ENCODE results near the gene PSMA7.

The PSMA7 gene

DNA sequence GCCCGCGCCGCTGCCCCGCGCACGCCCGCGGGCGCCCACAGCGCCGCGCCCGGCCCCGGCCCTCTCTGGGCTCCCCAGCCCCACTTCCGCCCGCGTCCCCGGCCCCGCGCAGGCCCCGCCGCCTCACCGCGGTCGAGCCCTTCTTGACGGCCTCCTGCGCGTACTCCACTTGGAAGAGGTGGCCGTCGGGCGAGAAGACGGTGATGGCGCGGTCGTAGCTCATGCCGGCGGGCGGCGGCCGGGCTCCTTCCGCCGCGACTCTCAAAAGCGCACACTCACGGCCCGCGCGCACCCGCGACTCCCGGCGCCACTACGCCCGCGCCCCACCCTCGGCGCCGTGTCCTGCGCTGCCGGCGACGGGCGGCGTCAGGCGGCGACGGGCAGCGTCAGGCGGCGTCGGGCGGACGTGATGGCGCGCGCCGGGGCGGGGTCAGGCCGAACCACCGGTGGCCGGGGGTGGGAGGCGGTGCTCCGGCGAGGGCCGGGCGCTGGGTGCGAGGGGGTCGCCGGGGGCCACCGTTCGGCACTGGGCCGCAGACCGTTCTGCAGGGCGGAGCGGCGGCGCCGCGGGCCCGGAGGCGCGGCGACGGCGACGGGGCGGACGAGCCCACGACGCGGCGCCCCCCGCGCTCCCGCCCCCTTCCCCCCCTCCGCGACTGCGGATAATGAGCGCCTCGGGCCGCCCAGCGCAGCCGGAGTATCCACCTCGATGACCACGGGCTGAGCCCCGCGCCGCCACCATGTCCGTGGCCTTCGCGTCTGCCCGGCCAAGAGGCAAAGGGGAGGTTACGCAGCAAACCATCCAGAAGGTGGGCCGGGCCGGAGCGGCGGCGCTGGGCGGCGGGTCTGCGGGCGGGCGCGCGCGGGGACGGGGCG, at the start of gene PSMA7, which contains the start of gene SS18L1:
PSMA7 (minus strand) TSS at position 314 of the 876 bp plus-strand sequence; CDS start at position 223, 91 bp downstream.
SS18L1 (plus strand) TSS at position 689 of the 876 bp plus-strand sequence; CDS start at position 741, 52 bp downstream.
- Histone ChIP-seq H3K4me1 (ENCODE audit: control insufficient read depth, insufficient read depth, low read length) (peaks cover 4% of the 10 kb centered on the region), H3K27me3 (ENCODE audit: control insufficient read depth, insufficient read depth, low read length) (no peaks in the 10 kb centered on the region), H3K9me3 (ENCODE audit: control insufficient read depth, insufficient read depth, low read length) (no peaks in the 10 kb centered on the region), H3K4me3 (ENCODE audit: low read depth, low read length) (peak within 1 kb of the TSS; percentile 63), H3K9ac (ENCODE audit: low read depth, low read length) (peak within 1 kb of the TSS; percentile 65), H3K36me3 (ENCODE audit: control insufficient read depth, insufficient read depth, low read length) (peaks cover 31% of the 10 kb centered on the region)

DNA sequence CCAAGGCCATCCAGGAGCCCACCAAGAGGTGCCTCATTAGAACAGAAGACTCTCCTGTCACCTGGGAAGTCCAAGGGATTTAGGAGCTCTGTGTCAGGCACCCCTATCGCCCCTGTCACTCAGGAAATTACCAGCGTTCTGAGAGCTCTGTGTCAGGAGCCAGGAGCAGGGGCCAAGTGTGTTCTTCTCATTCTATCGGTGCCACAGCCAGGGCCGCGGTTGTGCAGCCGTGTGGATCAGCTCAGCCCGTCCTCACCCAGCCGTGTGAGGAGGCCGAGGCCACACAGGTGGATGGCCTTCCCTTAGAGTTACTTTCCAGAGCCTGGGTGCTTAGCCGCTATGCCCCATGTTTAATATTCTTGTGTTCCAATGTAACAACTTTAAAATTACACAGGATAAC, 49.4 kb upstream of the PSMA7 start:
- Histone ChIP-seq H3K36me3 (ENCODE audit: control insufficient read depth, insufficient read depth, low read length) (peaks cover 3% of the 10 kb centered on the region), H3K9ac (ENCODE audit: low read depth, low read length) (no peak overlapping the region), H3K4me1 (ENCODE audit: control insufficient read depth, insufficient read depth, low read length) (no peaks in the 10 kb centered on the region), H3K27me3 (ENCODE audit: control insufficient read depth, insufficient read depth, low read length) (no peaks in the 10 kb centered on the region), H3K9me3 (ENCODE audit: control insufficient read depth, insufficient read depth, low read length) (no peaks in the 10 kb centered on the region), H3K4me3 (ENCODE audit: low read depth, low read length) (no peak overlapping the region)

DNA sequence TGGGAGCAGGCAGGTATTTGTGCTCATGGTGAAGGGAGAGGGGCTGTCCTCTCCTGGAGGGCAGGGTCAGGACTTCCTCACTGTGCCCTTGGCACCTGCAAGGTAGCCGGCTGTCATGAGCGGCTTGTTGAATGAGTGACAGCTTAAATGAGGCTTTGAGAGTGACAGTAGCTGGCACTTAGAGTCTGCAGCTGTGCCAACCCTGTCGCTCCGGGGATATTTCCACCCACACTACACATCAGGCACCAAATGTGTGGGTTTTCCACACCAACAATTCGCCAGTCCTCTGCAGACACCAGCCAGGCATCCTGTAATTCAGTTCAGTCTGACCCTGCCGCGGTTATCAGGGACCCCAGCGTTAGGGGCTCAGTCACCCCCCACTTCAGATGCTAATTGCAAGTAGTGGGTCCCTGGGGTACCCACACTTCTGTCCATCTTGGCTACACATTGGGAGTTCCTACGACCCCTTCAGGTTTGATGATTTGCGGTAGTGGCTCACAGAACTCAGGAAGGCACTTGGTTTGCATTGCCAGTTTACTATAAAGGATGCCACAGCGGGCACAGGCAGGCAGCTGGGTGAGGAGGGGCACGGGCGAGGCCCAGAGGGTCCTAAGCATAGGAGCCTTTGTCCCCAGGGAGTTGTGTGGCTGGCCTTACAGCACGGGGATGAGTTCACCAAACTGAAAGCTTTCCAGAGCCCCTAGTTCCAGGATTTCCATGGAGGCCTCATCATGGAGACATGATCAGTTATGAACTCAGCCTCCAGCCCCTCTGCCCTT, 48.8 kb upstream of the PSMA7 start:
- Histone ChIP-seq H3K36me3 (ENCODE audit: control insufficient read depth, insufficient read depth, low read length) (peaks cover 3% of the 10 kb centered on the region), H3K27me3 (ENCODE audit: control insufficient read depth, insufficient read depth, low read length) (no peaks in the 10 kb centered on the region), H3K4me3 (ENCODE audit: low read depth, low read length) (no peak overlapping the region), H3K4me1 (ENCODE audit: control insufficient read depth, insufficient read depth, low read length) (no peaks in the 10 kb centered on the region), H3K9ac (ENCODE audit: low read depth, low read length) (no peak overlapping the region), H3K9me3 (ENCODE audit: control insufficient read depth, insufficient read depth, low read length) (no peaks in the 10 kb centered on the region)

DNA sequence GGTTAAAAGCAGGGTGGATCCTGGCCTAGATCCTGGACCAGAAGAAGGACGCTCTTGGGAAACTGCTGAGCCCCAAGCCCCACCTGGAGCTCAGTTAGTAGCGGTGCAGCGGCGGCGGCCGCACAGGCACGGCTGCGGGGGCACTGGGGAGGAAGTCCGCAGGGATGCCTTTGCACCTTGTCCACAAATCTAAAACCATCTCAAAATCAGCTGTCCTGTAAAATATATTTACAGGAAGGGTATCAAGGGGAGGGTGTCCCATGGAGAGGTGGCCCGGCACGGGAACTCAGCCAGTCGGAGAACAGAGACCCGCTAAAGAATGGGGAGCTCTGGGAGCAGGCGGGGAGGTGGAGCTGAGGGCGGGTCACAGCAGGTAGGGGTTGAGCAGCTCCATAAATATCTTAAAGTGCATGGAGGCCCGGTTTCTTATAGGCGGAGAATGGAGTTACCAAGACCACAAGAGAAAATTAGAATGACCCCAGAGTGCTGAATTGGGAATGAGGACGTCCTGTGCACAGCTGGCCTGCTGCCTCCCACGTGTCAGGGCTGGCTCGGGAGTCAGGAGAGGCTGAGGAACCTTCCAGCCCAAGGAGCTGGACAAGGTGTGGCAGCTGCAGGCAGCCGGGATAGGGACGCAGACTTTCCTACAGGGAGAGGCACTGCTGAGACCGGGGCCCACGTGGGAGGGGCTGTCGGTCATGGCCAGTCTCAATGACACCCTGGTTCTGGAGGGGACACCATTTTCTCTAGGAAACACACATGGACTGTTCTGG, 47.6 kb upstream of the PSMA7 start:
- Histone ChIP-seq H3K4me3 (ENCODE audit: low read depth, low read length) (no peak overlapping the region), H3K27me3 (ENCODE audit: control insufficient read depth, insufficient read depth, low read length) (no peaks in the 10 kb centered on the region), H3K9me3 (ENCODE audit: control insufficient read depth, insufficient read depth, low read length) (no peaks in the 10 kb centered on the region), H3K9ac (ENCODE audit: low read depth, low read length) (no peak overlapping the region), H3K4me1 (ENCODE audit: control insufficient read depth, insufficient read depth, low read length) (no peaks in the 10 kb centered on the region), H3K36me3 (ENCODE audit: control insufficient read depth, insufficient read depth, low read length) (peaks cover 3% of the 10 kb centered on the region)

DNA sequence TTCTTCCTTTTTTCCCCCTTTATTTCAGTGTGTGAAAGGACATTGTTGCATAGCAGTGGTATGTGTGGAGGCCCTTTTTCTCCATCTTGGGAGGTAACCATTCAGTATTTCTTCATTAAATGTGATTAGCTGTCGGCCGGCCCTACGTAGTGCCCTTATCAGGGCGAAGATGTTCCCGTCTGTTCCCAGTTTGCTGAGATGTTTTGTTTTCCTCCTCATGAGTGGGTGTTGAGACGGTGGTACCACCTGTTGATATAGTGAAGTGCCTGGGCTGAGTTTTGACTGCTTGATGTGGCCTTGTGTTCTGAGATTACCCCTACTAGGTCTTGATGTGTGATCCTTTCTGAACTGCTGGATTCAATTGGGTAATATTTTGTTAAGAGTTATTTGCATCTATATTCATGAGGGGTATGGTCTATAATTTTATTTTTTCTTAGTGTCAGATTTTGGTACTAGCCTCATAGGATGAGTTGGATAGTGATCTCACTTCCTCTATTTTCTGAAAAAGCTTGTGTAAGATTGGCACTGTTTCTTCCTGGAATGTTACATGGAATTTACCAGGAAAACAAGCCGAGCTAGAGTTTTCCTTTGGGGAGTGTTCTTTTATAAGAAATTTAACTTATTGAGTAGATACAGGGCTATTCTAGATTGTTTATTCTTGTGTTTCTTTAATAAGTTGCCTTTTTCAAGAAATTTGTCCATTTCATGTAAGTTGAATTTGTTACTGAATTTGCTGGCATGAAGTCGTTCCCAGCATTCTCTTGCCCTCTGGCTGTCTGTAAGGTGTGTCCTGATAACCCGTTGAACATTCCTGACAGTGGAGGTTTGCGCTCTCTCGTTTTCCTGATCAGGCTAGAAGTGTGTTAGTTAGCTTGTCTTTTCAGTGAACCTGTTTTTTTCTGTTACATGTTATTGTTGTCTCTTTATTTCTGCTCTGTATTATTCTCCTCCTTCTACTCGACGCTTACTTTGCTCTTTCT, 44.0 kb upstream of the PSMA7 start:
- no peaks in the 10 kb centered on the region for H3K9me3 ChIP-seq (ENCODE audit: control insufficient read depth, insufficient read depth, low read length)
- no peak overlapping the region for H3K4me3 ChIP-seq (ENCODE audit: low read depth, low read length)
- peaks cover 3% of the 10 kb centered on the region for H3K36me3 ChIP-seq (ENCODE audit: control insufficient read depth, insufficient read depth, low read length)
- no peaks in the 10 kb centered on the region for H3K27me3 ChIP-seq (ENCODE audit: control insufficient read depth, insufficient read depth, low read length)
- H3K9ac ChIP-seq (ENCODE audit: low read depth, low read length), result no peak overlapping the region
- H3K4me1 ChIP-seq (ENCODE audit: control insufficient read depth, insufficient read depth, low read length), result peaks cover 2% of the 10 kb centered on the region

DNA sequence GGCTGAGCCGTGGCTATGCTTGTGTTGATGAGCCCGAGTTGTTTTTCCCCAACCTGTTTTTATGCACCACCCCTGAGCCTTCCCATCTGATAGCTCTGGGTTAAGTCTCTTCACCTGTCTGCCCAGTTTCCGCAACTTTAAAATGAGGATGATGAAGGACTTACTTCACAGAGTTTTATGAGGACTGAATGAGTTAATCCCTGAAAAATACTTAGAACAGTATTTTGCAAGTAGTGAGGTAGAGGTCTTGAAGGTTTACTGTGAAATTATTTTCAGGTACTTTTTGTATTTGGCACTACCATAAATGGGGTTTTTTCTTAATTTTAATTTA, 42.9 kb upstream of the PSMA7 start:
- Histone ChIP-seq H3K9ac (ENCODE audit: low read depth, low read length) (no peak overlapping the region), H3K9me3 (ENCODE audit: control insufficient read depth, insufficient read depth, low read length) (no peaks in the 10 kb centered on the region), H3K4me3 (ENCODE audit: low read depth, low read length) (no peak overlapping the region), H3K27me3 (ENCODE audit: control insufficient read depth, insufficient read depth, low read length) (no peaks in the 10 kb centered on the region), H3K36me3 (ENCODE audit: control insufficient read depth, insufficient read depth, low read length) (no peaks in the 10 kb centered on the region), H3K4me1 (ENCODE audit: control insufficient read depth, insufficient read depth, low read length) (peaks cover 2% of the 10 kb centered on the region)

DNA sequence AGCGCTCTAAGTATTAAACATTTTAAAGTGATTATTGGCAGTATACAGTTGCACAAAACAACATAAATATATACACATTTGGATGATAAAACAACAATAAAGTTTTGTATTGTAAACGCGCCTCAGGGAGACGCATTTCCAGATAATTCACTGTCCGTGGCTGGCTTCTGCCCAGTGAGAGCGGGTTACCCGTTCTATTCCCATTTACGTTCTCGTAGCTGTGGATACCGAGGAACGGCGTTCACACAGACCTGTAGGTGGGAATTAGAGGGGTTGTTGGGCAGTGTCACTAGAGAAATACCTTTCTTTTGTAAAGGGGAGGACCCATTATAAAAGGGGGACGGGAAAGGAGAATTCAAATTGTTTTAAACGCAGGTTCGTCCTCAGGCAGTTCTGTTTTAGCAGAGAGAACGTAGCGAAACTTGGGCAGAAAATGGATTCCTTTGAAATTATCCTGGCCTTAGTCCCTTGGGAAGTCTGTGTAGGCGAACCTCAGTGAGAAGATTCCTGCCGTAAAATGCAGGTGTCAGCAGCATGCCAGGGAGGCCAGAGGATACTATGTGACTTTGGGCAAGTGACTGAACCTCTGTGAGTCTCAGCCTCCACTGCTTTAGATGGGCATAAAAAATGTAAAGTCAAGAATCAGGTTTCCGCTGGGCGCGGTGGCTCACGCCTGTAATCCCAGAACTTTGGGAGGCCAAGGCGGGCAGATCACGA, 40.4 kb upstream of the PSMA7 start:
- Histone ChIP-seq H3K4me1 (ENCODE audit: control insufficient read depth, insufficient read depth, low read length) (peaks cover 2% of the 10 kb centered on the region), H3K36me3 (ENCODE audit: control insufficient read depth, insufficient read depth, low read length) (peaks cover 8% of the 10 kb centered on the region), H3K9ac (ENCODE audit: low read depth, low read length) (peak overlapping the region; percentile 72), H3K4me3 (ENCODE audit: low read depth, low read length) (peak overlapping the region; percentile 90), H3K27me3 (ENCODE audit: control insufficient read depth, insufficient read depth, low read length) (no peaks in the 10 kb centered on the region), H3K9me3 (ENCODE audit: control insufficient read depth, insufficient read depth, low read length) (no peaks in the 10 kb centered on the region)

DNA sequence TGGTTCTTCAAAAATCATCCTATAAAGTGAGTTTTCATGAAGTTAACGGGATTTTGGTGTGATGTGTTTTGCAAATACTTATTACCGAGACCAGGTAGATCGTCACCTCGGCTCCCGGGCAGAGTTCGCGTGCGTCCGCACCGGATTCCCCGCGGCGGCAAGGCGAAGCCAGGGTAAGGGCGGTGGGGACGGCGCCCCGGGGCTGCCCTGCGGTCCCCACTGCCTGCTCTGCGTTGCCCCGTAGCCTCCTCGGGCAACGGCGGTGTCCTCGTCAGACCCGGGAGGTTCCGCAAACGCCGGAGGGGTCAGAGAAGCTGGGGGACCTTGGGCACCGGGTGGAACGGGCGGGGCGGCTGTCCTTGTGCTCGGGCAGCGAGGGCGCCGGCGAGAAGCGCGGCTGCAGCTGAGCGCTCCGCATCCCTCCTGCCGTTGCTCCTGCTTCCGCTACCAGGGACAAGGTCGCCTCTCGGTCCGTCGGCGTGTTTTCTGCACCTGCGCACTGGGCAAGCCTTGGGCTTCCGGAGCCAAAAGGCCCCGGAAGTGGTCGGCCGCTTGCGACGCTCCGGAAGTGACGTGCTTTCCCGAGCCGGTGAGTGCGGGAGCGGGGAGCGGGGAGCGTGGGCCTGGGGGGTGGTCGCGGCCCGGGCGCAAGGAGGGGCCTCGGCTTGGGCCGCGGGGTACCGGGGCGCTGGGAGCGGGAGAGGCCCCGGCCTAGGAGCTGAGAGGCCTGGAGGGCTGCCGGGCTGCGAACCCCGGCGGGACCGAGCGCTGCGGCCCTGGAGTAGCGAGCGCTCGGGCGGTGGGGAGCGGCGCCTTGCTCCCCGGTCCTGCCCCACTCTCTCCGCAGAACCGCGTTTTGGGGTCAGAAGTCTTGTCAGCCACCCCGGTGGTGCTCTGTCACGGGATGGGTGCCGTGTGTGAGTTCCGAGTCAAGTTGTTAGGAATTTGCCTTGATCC, 39.6 kb upstream of the PSMA7 start, which contains the start of gene MTG2:
MTG2 (plus strand) TSS at position 560 of the 957 bp plus-strand sequence. CDS start 10,393 bp downstream, outside the sequence.
- Histone ChIP-seq H3K9me3 (ENCODE audit: control insufficient read depth, insufficient read depth, low read length) (no peaks in the 10 kb centered on the region), H3K9ac (ENCODE audit: low read depth, low read length) (peak within 1 kb of the TSS; percentile 97), H3K4me3 (ENCODE audit: low read depth, low read length) (peak within 1 kb of the TSS; percentile 90)

DNA sequence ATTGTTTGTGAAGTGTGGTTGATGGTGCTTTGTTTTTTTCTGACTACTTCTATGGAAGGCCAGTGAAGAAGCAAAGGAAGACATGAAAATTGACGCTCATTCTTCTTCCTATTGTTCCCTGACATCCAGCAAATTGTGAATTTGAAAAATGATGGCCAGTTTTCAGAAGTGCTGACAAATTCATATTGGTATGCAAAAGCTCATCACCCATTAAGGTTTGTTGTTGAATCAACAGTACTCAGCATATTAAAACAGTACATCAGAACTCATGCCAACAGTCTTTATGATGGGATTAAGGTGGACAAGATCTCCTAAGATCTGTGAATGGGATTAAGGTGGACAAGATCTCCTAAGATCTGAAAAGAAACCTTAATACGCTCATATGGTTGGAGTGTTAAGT, 38.6 kb upstream of the PSMA7 start:
- Histone ChIP-seq H3K4me1 (ENCODE audit: control insufficient read depth, insufficient read depth, low read length) (peaks cover 2% of the 10 kb centered on the region), H3K36me3 (ENCODE audit: control insufficient read depth, insufficient read depth, low read length) (peaks cover 10% of the 10 kb centered on the region), H3K9ac (ENCODE audit: low read depth, low read length) (no peak overlapping the region), H3K4me3 (ENCODE audit: low read depth, low read length) (peak overlapping the region; percentile 77), H3K9me3 (ENCODE audit: control insufficient read depth, insufficient read depth, low read length) (no peaks in the 10 kb centered on the region), H3K27me3 (ENCODE audit: control insufficient read depth, insufficient read depth, low read length) (no peaks in the 10 kb centered on the region)

More for the DNA sequence above, 39.6 kb upstream of the PSMA7 start, which contains the start of gene MTG2:
- no peaks in the 10 kb centered on the region for H3K27me3 ChIP-seq (ENCODE audit: control insufficient read depth, insufficient read depth, low read length)
- H3K4me1 ChIP-seq (ENCODE audit: control insufficient read depth, insufficient read depth, low read length), result peaks cover 2% of the 10 kb centered on the region
- peaks cover 10% of the 10 kb centered on the region for H3K36me3 ChIP-seq (ENCODE audit: control insufficient read depth, insufficient read depth, low read length)
